SK-N-MC (cell line): ENCODE data around the gene ICOS.

Experiments
- DNase-seq: peaks from one replicate; pipeline ENCODE4 v3.0.0-alpha.2; 2011; ENCODE audit warnings: low read depth, low spot score
- H3K27ac ChIP-seq: fragments of 200-600 bp; sonication (generic); 2 replicates; pipeline ENCODE4 v1.5.1; 2016; ENCODE audit warnings: mixed run types
- H3K36me3 ChIP-seq: fragments of 200-600 bp; sonication (generic); 2 replicates; pipeline ENCODE4 v1.6.1; 2017; ENCODE audit warnings: antibody characterized with exemption, low read length, mixed read lengths; ENCODE audit not compliant: insufficient read depth
- H3K4me3 ChIP-seq: fragments of 200-600 bp; sonication (generic); 2 replicates; pipeline ENCODE4 v1.5.1; 2016
- H3K9ac ChIP-seq: fragments of 200-600 bp; sonication (generic); 2 replicates; pipeline ENCODE4 v1.8.0; 2017; ENCODE audit warnings: mixed run types, mixed read lengths; ENCODE audit not compliant: insufficient read length
- H3K9me3 ChIP-seq: fragments of 200-600 bp; sonication (generic); 2 replicates; pipeline ENCODE4 v1.6.1; 2017; ENCODE audit warnings: low read depth, mild to moderate bottlenecking, antibody characterized with exemption, low read length, moderate library complexity, mixed read lengths
- EZH2 ChIP-seq: fragments of 200-600 bp; sonication (generic); IDR thresholded peaks from one replicate; pipeline ENCODE4 v1.6.1; 2017; ENCODE audit warnings: antibody characterized with exemption
- FOXP2 ChIP-seq: optimal IDR thresholded peaks from 2 replicates; pipeline ENCODE3; 2011; ENCODE audit warnings: mild to moderate bottlenecking, moderate library complexity; ENCODE audit not compliant: insufficient read depth; ENCODE audit errors: extremely low read length, control extremely low read depth
- POLR2AphosphoS5 ChIP-seq: IDR thresholded peaks from 2 replicates; pipeline ENCODE4 v1.6.1; 2012; ENCODE audit warnings: mild to moderate bottlenecking, low read depth, low read length, borderline replicate concordance

The ICOS gene, protein sequence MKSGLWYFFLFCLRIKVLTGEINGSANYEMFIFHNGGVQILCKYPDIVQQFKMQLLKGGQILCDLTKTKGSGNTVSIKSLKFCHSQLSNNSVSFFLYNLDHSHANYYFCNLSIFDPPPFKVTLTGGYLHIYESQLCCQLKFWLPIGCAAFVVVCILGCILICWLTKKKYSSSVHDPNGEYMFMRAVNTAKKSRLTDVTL

DNA sequence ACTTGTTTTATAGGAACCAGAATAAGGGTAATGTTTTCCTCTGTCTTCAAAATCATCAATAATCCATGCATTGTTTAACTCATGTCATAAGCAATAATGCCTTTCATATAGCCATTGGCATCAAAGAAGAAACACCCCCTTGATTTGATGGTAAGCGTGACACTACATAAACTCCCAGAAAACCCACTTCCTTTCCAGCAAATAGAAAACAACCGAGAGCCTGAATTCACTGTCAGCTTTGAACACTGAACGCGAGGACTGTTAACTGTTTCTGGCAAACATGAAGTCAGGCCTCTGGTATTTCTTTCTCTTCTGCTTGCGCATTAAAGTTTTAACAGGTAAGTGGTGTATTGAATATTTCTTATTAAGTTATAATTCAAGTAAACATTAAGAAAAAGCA lies at the start of gene ICOS:
Gene ICOS (plus strand): TSS at position 229 of the 400 bp plus-strand sequence. CDS start 52 bp downstream, at position 281.
- Histone ChIP-seq H3K27ac (no peak within 1 kb of the TSS), H3K9me3 (no peaks in the 10 kb centered on the region), H3K36me3 (no peaks in the 10 kb centered on the region), H3K4me3 (no peak within 1 kb of the TSS), H3K9ac (no peak within 1 kb of the TSS)
- DNase-seq: no peak
- no peak for TF ChIP-seq EZH2
- TF ChIP-seq FOXP2: no peak
- TF ChIP-seq POLR2AphosphoS5: no peak

DNA sequence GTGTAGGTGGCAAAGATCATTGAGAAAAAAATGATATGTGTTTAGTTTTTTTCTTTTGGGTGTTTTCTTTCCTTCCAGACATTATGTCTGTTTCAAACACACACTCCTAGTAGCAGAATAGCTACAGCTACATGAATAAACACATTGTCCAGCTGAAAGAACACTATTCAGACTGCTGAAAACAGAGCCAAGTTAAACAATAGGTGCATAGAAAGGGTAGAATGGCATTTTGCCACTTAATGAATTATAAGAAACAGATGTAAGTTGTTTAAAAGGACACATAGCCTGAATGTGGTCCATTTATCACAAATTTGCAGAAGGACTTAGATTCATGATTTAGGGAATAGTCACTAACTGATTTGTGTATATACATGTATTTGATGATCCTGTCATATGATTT lies 48.9 kb upstream of the ICOS start:
- Histone ChIP-seq H3K9me3 (no peaks in the 10 kb centered on the region), H3K9ac (no peak overlapping the region), H3K36me3 (no peaks in the 10 kb centered on the region), H3K27ac (no peak overlapping the region), H3K4me3 (no peak overlapping the region)
- TF ChIP-seq FOXP2: no peak
- TF ChIP-seq POLR2AphosphoS5: no peak
- TF ChIP-seq EZH2: no peak
- DNase-seq: no peak

DNA sequence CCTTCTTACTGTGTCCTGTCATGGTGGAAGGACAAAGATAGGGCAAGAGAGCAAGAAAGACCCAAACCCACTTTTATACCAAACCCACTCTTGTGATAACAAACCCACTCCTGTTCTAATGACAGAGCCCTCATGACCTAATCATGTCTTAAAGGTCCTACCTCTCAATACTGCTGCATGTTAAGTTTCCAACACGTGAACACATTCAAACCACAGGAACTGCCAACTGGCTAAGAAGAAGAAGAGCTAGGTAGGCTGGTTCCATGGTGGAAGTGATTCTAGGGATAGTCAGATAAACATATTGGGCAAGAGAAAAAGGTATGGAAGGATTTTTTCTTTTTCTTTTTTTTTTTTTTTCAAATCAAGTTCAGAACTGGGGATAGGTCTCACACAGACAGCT lies 47.0 kb upstream of the ICOS start:
- TF ChIP-seq FOXP2: no peak
- Histone ChIP-seq H3K27ac (no peak overlapping the region), H3K9me3 (no peaks in the 10 kb centered on the region), H3K4me3 (no peak overlapping the region), H3K36me3 (no peaks in the 10 kb centered on the region), H3K9ac (no peak overlapping the region)
- DNase-seq: no peak

DNA sequence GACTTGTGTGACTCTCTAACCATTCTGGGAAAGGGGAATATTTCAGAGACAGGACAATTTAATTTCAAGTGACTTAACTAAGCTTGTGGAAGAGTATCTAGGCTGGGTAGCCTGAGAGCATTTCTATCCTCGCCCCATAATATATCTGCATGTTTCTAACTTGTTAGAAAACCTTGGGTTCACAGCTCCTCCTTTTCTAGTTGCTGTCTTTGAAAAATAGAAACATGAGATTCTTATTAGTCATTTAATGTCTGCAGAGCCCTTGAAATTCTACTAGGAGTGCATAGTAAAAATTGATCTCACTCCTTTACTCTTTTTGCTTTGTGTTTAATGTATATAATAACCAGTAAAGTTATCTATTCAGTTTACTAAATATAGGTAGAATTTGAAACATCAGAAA lies 46.6 kb upstream of the ICOS start:
- no peak overlapping the region for H3K4me3 ChIP-seq
- no peak for TF ChIP-seq EZH2

DNA sequence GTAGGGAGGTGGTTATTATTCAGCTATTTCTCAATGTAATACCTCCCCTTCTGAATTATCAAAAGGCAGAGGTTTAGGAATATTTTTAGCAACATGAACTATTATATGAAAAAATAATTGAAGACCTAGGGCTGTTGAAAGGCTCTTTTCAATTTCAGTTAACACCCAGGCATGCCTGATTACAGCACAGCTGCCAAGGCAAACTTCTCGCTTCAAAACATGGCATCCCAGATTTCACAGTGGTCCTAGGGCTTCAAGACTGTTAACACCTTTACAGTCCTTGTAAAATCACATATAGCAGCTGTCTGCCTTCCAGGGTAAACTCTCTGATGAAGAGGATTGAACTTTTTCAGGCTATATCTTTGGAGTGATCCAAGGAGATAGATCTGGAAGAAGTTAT lies 45.8 kb upstream of the ICOS start:
- TF ChIP-seq FOXP2 (no peak), POLR2AphosphoS5 (no peak), EZH2 (no peak)
- no peaks in the 10 kb centered on the region for H3K9me3 ChIP-seq
- no peak for DNase-seq
- no peak overlapping the region for H3K27ac ChIP-seq
- H3K9ac ChIP-seq: no peak overlapping the region
- no peak overlapping the region for H3K4me3 ChIP-seq
- H3K36me3 ChIP-seq: no peaks in the 10 kb centered on the region

More for the DNA sequence above, 46.6 kb upstream of the ICOS start:
- H3K9ac ChIP-seq: no peak overlapping the region
- no peaks in the 10 kb centered on the region for H3K9me3 ChIP-seq
- no peaks in the 10 kb centered on the region for H3K36me3 ChIP-seq
- H3K27ac ChIP-seq: no peak overlapping the region
- no peak for DNase-seq

DNA sequence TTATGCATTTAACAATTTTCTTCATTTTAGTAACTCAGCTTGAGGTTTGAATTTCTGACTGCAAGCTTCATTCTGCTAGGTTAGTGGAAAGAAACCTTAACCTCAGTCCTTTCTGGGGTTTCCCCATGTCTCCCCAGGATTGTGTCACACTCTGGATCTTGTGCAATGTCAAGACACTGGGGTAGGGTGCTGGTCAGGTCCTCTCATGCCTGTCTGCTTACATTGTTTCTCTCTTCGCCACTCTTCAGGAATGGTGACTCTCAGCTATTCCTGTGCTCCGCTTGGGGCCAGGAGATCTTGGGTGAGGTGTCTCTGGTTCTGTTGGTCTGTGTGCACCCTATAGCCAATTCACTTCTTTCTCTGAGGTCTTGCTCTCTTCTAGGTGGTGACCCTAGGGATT lies 45.1 kb upstream of the ICOS start:
- no peak for DNase-seq
- Histone ChIP-seq H3K36me3 (no peaks in the 10 kb centered on the region), H3K9me3 (no peaks in the 10 kb centered on the region), H3K4me3 (no peak overlapping the region), H3K9ac (no peak overlapping the region), H3K27ac (no peak overlapping the region)
- TF ChIP-seq FOXP2: no peak

DNA sequence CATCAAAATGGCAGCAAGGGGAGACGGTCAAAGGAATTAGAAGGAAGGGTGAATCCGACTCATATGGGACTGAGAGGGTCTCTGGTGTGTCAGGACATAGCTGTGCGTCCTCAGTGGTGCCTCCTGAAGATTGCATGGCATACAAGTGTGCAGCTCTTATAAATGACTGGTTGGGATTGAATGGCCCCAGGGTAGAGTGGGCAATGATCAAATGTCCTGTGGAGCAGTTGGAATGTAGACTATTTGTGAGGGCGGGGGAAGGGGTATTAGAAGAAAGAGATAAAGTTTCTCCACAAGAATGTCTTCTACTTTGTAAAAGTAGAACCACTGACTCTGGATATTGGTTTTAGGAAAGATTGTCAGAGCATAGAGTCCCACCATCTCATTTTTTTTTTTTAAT lies 44.4 kb upstream of the ICOS start:
- no peak for DNase-seq
- no peak overlapping the region for H3K27ac ChIP-seq
- H3K9ac ChIP-seq: no peak overlapping the region
- no peaks in the 10 kb centered on the region for H3K9me3 ChIP-seq
- H3K4me3 ChIP-seq: no peak overlapping the region
- TF ChIP-seq FOXP2 (no peak), POLR2AphosphoS5 (no peak), EZH2 (no peak)
- no peaks in the 10 kb centered on the region for H3K36me3 ChIP-seq

DNA sequence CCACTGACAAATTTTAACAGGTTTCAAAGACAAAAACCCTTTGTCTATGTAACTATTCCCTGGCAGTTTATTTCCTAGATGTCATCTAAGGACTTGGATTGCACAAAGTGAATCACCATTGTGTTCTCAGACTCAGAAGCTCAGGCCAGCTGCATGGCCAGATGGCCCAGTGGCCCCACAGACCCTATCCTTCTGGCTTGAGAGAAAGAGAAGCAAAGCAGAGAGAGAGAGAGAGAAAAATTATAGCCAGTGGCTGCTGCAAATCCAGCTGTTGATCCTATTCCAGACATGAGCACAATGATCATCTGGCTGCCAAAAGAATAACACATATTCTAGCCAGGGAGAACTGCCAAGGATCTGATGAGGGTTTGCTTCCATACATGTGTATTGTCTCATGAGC lies 43.2 kb upstream of the ICOS start:
- Histone ChIP-seq H3K4me3 (no peak overlapping the region), H3K27ac (no peak overlapping the region), H3K36me3 (no peaks in the 10 kb centered on the region), H3K9ac (no peak overlapping the region), H3K9me3 (no peaks in the 10 kb centered on the region)
- no peak for TF ChIP-seq POLR2AphosphoS5
- no peak for TF ChIP-seq FOXP2
- TF ChIP-seq EZH2: no peak
- DNase-seq: no peak

DNA sequence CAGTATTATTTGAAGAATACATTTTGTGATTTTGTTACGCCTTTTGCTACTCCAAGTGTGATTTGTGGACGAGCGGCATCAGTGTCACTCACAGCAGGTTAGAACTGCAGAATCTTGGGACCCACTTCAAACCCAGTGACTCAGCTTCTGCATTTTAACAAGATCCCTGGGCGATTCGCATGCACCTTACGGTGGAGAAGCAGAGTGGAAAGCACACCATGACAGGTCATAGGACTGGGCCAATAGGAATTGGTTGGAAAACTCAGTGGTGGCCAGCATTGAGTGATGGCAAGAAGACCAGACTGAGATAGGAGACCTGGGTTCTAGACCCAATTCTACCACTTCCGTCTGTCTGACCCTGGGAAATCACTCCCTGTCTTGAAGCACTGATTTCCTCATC lies 42.7 kb upstream of the ICOS start:
- no peaks in the 10 kb centered on the region for H3K36me3 ChIP-seq
- TF ChIP-seq EZH2: no peak
- TF ChIP-seq POLR2AphosphoS5: no peak
- TF ChIP-seq FOXP2: no peak
- no peak overlapping the region for H3K27ac ChIP-seq
- DNase-seq: no peak
- no peak overlapping the region for H3K9ac ChIP-seq
- no peaks in the 10 kb centered on the region for H3K9me3 ChIP-seq
- H3K4me3 ChIP-seq: no peak overlapping the region

DNA sequence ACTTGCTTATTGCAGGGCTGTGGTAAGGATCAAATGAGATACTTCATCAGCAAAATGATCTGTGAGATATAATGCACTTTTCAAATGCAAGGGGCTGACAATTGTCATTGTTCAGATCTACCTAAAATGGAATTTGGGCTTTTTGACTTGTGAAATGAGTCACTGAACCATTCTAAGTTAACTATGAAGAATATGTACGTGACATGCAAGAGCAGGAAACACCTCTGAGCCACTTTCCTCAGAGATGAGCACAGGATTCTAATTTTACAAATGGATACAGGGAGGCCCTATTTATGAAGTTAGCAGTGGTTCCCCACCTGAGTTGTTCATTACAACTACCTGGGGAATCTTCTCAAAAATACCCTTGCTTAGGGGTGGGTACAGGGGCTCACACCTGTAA lies 42.3 kb upstream of the ICOS start:
- no peak overlapping the region for H3K4me3 ChIP-seq
- H3K9ac ChIP-seq: no peak overlapping the region
- TF ChIP-seq FOXP2 (no peak), EZH2 (no peak), POLR2AphosphoS5 (no peak)
- H3K36me3 ChIP-seq: no peaks in the 10 kb centered on the region
- H3K9me3 ChIP-seq: no peaks in the 10 kb centered on the region
- no peak for DNase-seq
- no peak overlapping the region for H3K27ac ChIP-seq
